Stimulated activated CD8-positive, alpha-beta memory T cell treated with anti-CD3 and anti-CD28 coated beads, Interleukin-12 subunit alpha, Interleukin-12 subunit beta, amount 100 ng/mL, for 24 hours (primary cell): ENCODE results near the gene ELMOD3.
"Not testable (repeated sequence)": the region's sequence is repeated elsewhere in the genome, so short reads cannot be mapped to it uniquely, and the experiment has no call there.

Source experiments
- DNase-seq: peaks from one replicate; pipeline ENCODE4 v3.0.0-alpha.2; 2020; ENCODE audit errors: extremely low read depth

ELMOD3 gene

DNA sequence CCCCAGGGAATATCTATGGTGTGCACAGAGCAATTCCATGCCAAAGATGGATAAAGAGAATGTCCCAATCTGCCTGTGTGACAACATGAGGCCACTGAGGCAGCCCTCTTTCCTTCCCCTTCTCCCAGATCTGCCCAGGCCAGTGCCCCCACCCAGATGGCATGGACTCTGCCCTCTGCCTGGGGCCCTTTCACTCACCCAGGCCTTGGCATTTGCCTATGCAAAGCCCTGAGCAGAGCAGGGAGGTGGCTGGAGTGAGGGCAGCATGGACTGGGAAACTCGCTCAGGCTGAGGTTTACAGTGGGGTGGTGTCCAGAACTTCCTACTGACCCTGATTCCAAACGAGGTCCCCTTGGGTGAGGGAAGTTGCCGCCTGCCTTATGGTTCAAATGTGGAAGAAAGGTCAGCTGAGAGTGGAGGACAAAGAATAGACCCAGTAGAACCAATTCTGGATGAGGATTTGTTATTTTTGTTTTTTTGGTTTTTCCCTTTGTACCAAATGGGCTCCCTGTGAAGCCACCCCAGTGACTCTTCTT, 72.8 kb downstream of the ELMOD3 start:
- no peak for DNase-seq

DNA sequence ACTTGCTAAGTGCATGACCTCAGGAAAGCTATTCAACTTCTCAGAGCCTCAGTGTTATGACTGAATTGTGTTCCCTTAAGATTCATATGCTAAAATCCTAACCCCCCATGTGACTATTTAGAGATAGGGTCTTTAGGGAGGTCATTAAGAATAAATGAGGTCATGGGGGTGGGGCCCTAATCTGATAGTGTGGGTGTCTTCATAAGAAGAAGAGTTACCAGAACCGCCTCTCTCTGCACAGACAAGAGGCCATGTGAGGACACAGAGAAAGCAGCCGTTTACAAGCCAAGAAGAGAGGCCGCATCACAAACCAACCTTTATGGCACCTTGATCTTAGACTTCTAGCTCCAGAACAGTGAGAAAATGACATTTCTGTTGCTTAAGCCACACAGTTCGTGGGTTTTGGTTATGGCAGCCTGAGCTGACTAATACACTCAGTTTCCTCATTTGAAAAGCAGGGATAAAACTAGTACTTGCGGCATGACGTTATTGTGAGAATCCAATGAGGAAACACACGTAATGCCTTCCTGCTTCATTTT, 73.8 kb downstream of the ELMOD3 start:
- no peak for DNase-seq

GRCh38 chr2:85429213-85429923, 74.8 kb downstream of the ELMOD3 start:
- no peak for DNase-seq

GRCh38 chr2:85429924-85430289, 75.3 kb downstream of the ELMOD3 start:
- no peak for DNase-seq

GRCh38 chr2:85430752-85431569, 76.4 kb downstream of the ELMOD3 start:
- no peak for DNase-seq

- no peak for DNase-seq
Measured at GRCh38 chr2:85431570-85432205, 77.1 kb downstream of the ELMOD3 start.

DNA sequence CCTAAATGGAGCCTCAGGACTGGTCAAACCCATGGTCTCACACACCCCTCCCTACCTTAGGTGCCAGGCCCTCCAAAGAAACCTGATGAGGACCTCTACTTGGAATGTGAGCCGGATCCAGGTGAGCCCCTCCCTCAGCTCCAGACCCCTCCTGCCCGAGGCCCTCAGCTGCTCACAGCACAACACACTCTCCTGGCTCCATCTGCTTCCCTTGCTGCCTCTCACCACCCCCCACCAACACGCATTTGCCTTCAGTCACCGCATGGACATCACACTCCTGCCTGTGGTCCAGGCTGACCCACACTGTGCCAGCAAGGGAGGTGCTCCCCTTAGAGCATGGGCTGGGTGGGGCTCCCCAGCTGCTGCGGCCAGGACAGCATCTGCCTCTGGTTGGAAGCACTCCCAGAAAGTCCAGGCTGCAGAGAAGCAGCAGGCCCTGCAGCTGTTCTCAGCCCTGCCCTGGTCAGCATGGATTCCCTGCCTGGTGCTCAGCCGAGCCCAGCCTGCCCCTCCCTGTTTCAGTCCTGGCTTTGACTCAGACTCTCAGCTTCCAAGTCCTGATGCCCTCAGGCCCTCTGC, 79.0 kb downstream of the ELMOD3 start:
- no peak for DNase-seq

- DNase-seq: no peak
Measured at GRCh38 chr2:85434696-85435095, 80.1 kb downstream of the ELMOD3 start.

GRCh38 chr2:85435220-85435958, 80.8 kb downstream of the ELMOD3 start:
- DNase-seq: no peak

DNA sequence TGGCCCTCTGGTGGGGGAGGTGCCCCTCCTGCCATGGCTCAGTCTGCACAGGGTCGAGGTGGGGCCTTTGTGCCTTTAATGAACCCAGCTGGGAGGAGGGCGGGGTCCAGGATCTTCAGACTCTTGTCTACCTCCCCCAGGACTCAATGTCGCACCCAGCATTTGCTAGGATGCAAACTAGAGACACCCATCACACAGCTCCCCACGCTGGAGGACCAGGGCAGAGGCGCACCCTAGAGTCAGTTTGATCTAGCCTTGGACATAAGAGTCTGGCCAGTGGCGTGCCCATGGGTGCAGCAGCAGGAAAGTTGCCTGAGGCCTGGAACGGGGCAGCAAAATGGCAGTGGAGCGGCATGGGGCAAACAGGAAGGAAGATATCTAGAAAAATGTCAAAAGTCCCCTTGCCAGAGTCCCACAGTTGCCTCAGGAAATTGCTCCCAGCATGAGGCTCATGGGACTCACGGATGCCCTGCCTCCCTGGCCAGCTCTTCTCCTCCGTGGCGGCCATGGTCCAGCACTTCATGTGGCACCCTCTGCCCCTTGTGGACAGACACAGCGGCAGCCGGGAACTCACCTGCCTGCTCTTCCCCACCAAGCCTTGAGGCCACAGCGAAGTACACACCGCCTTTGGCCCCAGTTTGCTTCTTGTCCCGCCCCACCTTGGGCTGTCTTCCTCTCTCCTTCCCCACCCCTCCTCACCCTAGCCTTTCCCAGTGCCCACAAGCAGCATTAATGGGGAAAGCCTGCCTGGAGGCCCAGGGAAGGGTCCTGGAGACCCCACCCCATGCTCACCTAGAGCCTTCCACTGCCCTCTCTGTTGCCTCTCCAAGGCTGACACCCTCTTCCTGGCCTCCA, 81.6 kb downstream of the ELMOD3 start:
- DNase-seq: no peak

- DNase-seq: no peak
Measured at GRCh38 chr2:85436836-85437487, 82.4 kb downstream of the ELMOD3 start.

- peak; percentile 50 for DNase-seq
Measured at GRCh38 chr2:85437488-85438200, 83.1 kb downstream of the ELMOD3 start.

GRCh38 chr2:85438201-85439024, 83.8 kb downstream of the ELMOD3 start:
- DNase-seq: no peak

DNA sequence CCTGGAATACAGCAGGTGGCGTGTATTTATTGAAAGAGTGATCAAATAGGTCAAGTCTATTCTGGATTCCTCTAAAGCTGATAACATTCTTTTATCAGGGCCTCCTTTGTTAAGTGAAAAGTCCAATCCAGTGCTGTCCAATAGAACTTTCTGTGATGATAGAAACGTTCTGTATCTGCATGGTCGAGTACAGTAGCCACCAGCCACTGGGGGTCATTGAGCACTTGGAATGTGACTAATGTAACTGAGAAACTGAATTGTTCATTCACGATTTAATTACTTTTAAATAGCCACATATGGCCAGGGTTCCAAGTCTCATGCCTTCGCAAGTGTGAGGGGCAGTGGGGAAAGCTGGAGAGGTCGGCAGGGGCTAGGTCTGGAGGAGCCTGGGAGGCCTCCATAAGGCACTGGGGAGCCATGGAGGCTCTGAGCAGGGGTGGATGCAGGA, 84.5 kb downstream of the ELMOD3 start:
- DNase-seq: no peak

GRCh38 chr2:85439569-85439968, 85.0 kb downstream of the ELMOD3 start:
- DNase-seq: not testable (repeated sequence)

DNA sequence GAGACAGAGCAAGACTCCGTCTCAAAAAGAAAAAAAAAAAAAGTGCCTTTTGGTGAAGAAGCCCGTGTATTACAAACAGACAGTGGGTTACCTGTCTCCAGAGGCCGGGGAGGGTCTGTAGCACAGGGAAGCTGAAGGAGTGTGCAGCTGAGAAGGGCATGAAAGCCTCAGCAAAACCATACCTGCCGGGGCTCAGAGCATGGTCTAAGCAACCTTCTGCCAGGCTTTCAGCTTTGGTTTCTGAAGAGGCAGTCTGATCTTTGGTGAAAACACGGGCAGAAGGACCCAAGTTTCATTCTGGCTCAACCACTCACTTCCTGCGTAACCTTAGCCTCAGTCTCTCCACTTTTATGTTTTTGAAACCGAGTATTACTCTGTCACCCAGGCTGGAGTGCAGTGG, 85.4 kb downstream of the ELMOD3 start:
- DNase-seq: no peak

DNA sequence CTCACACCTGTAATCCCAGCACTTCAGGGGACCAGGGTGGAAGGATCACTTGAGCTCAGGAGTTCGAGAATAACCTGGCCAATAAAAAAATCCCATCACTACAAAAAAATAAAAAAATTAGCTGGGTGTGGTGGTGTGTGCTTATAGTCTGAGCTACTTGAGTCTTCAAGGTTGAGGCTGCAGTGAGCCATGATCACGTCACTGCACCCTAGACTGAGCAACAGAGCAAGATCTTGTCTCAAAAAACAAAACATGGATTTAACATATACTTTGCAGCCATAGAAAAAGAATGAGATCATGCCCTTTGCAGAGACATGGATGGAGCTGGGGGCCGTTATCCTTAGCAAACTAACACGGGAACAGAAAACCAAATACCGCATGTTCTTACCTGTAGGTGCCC, 86.2 kb downstream of the ELMOD3 start:
- no peak for DNase-seq
